Measurements from ENCODE around the gene MLLT10.
"Not testable (repeated sequence)": the region's sequence is repeated elsewhere in the genome, so short reads cannot be mapped to it uniquely, and the experiment has no call there.

The MLLT10 gene

DNA sequence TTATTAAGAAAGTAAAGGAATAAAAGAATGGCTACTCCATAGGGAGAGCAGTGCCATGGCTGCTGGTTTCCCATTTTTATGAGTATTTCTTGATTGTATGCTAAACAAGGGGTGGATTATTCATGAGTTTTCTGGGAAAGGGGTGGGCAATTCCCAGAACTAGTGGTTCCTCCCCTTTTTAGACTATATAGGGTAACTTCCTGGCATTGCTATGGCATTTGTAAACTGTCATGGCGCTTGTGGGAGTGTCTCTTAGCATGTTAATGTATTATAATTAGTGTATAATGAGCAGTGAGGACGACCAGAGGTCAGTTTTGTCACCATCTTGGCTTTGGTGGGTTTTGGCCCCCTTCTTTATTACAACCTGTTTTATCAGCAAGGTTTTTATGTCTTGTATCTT lies 40.5 kb downstream of the MLLT10 start:
- FAIRE-seq; DNase-seq (ENCODE audit: low spot score): not testable (repeated sequence)

DNA sequence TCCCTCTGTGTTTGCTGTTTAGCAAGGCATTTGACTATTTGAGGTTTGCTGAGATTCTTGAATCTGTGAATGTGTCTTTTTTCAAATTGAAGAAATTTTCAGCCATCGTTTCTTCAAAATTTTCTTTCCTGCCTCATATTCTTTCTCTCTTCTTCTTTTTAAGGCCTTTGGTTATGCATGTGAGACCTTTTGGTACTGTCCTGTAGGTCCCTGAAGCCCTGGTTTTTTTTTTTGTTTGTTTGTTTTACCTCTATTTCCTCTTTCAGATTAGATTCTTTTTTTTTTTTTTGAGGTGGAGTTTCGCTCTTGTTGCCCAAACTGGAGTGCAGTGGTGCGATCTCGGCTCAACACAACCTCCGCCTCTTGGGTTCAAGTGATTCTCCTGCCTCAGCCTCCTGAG lies 45.3 kb downstream of the MLLT10 start:
- FAIRE-seq, result no peak
- no peak for DNase-seq (ENCODE audit: low spot score)

DNA sequence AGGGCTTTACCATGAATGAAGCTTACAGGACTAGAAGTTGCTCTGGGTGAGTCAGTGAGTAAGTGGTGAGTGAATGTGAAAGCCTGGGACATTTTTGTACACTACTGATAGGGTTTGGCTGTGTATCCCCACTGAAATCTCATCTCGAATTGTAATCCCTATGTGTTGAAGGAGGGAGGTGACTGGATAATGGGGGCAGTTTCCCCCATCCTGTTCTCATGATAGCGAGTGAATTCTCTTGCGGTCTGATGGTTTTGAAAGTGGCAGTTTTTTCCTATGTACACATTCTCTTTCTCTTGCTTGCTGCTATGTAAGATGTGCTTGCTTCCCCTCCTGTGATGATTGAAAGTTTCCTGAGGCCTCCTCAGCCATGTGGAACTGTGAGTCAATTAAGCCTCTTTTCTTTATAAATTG lies 47.4 kb downstream of the MLLT10 start:
- DNase-seq (ENCODE audit: low spot score); FAIRE-seq: not testable (repeated sequence)

DNA sequence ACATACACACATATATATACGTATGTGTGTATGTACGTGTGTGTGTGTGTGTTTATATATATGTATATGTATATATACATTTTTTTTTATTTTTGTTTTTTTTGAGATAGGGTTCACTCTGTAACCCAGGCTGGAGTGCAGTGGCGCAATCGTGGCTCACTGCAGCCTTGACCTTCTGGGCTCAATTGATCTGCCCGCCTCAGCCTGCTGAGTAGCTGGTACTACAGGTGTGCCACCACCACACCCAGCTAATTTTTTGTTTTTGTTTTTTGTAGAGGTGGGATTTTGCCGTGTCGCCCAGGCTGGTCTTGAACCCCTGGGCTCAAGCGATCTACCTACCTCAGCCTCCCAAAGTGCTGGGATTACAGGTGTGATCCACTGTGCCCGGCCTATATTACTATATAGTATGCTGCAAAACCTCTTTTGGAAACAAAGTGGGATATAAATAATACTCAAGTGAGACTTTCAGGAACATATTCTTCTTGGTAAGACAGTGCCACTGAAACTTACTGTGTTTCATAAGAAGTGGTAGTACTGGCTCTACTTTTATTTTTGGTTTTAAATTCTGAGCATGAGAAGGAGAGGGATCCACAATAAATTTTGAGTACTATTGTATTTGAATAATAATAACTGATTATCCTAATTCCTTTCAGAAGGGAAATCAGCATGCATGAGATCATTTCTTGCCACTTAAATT lies 51.0 kb downstream of the MLLT10 start:
- no peak for DNase-seq (ENCODE audit: low spot score)
- FAIRE-seq, result no peak

DNA sequence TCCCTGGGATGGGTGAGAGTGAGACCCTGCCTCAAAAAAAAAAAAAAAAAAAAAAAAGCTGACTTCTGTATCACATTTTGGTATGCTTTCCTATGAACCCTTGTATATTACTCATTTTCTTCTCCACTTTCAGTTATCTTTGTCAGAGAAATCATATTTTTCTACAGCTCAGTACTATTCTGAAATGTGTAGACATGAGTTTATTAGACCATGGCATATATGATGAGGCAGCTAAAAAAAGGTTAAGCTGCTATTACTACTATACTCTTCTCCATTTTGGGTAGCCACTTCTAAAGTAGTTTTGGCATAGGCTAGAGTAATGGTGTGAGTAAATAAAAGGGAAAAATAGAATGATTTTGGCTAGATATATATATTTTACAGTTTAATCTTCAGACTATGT lies 53.4 kb downstream of the MLLT10 start:
- no peak for FAIRE-seq
- DNase-seq (ENCODE audit: low spot score), result no peak

DNA sequence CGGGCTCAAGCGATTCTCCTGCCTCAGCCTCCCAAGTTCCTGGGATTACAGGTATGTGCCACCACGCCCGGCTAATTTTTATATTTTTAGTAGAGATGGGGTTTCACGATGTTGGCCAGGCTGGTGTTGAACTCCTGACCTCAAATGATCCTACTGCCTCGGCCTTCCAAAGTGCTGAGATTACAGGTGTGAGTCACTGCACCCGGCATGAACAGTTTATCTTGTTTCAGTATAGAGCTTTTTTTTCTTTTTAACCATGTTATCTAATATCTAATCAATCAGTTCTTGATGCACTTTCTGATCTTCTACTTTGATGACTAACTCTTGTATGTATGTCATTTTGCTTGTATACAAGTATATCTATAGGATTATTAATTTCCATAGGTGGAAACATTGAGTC lies 54.1 kb downstream of the MLLT10 start:
- DNase-seq (ENCODE audit: low spot score); FAIRE-seq: not testable (repeated sequence)

DNA sequence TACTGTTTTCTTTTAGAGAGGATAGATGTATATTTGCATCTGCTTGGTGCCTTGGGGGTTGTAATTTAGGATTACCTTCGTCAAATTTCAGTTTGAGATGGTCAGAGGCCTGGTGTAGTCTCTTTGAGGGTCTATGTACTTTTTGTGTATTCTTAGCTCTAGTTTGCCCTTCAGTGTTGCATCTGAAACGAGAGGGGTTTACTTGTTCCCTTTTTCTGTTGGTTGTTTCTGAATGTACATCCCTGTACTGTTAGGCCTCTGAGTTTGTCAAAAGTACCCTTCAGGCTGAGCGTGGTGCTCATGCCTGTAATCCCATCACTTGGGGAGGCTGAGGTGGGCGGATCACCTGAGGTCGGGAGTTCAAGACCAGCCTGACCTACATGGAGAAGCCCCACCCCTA lies 60.0 kb downstream of the MLLT10 start:
- no peak for DNase-seq (ENCODE audit: low spot score)
- FAIRE-seq, result no peak

DNA sequence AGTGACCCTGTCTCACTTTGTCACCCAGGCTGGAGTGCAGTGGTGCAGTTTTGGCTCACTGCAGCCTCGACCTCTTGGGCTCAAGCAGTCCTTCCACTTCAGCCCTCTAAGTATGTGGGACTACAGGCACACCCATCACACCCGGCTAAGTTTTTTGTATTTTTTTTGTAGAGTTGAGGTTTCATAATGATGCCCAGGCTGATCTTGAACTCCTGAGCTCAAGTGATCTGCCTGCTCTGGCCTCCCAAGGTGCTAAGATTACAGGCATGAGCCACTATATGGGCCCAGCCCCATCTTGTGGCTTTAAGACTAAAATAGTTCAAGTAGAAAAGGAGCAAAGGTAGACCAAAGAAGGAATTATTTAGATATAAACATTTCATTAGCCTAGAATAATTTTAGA lies 65.5 kb downstream of the MLLT10 start:
- DNase-seq (ENCODE audit: low spot score), result no peak
- FAIRE-seq, result no peak

DNA sequence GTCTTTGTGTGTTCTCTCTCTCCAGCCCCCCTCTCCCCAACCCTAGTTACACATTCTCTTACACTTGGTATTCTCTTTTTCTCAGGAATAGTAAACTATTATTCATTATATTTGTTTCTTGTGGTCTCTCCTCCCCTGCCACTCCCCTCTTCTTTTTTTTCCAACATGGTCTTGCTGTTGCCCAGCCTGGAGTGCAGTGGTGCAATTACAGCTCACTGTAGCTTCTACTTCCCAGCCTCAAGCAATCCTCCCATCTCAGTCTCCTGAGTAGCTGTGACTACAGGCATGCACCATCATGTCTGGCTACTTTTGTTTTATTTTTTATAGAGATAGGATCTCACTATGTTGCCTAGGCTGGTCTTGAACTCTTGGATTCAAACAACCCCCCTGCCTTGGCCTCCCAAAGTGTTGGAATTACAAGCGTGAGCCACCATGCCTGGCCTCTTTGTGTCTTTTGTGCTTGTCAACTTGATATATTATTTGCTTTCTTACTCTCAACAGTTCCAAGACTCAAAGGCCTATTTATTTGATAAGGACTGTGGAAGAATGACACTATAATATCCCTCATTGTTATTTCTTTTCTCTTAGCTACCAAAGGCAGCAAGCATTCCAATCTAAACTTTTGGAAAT lies 66.9 kb downstream of the MLLT10 start:
- DNase-seq (ENCODE audit: low spot score) (no peak), FAIRE-seq (no peak)

DNA sequence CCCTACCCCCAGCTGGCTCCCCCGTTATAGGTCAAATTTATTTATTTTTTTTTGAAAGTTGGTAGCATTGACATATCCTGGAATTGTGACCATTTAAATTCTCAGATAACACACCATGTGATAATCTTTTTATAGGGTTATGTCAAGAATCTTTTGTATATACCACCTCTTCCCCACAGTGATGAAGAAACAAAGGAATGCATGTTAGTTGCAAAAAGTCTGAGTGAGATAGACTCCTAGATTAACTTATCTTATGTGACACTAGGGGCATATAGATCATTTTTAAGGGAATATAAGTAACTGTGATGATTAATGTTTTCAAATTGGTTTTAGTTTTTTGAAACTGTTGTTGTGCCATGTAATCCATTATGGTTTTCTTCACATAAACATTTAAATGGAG lies 68.3 kb downstream of the MLLT10 start:
- FAIRE-seq, result no peak

DNA sequence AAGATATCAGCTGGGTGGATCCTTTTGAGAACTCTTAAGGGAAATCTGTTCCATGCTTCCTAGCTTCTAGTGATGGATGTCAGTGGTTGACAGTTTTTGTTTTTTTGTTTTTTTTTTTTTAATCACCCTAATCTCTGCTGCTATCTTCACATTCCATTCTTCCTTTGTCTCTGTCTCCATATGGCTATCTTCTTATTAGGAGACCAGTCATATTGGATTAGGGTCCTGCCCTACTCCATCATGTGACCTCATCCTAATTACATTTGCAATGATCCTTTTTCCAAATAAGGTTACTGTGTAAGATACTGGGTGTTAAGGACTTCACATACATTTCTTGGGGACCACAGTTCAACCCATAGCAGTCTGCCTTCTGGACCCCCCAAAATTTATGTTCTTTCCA lies 69.7 kb downstream of the MLLT10 start:
- no peak for DNase-seq (ENCODE audit: low spot score)
- FAIRE-seq, result no peak

More for the DNA sequence above, 68.3 kb downstream of the MLLT10 start:
- no peak for DNase-seq (ENCODE audit: low spot score)

DNA sequence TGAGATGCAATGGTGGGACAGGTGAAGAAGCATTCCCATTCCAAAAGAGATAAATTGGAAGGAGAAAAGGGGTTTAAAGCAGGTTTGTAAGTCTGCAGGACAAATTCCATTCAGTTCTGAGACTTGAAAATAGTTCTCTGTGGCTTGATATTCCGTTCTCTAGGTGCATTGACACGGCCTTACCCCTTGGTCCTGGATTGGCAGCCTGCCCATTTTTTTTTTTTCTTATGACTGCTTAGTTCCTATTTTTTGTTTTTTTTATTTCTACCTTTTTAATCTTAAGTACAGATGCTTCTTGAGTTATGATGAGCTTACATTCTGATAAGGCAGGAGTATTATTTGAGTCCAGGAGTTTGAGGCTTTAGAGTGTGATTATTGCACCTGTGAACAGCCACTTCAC lies 70.6 kb downstream of the MLLT10 start:
- FAIRE-seq (no peak), DNase-seq (ENCODE audit: low spot score) (no peak)

DNA sequence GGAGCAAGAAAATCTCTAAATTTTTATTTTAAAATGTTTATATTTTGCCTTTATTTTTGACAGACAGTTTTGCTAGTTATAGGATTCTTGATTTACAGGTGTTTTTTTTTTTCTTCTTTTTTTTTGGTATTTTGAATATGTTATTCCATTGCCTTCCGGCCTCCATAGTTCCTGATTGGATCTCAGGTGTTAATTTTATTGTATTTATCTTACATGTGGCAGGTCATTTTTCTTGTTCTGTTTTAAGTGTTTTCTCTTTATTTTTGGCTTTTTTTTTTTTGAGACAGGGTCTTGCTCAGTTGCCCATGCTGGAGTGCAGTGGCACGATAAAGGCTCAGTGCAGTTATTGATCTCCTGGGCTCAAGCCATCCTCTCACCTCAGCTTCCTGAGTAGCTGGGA lies 73.9 kb downstream of the MLLT10 start:
- DNase-seq (ENCODE audit: low spot score), result no peak
- FAIRE-seq, result no peak

DNA sequence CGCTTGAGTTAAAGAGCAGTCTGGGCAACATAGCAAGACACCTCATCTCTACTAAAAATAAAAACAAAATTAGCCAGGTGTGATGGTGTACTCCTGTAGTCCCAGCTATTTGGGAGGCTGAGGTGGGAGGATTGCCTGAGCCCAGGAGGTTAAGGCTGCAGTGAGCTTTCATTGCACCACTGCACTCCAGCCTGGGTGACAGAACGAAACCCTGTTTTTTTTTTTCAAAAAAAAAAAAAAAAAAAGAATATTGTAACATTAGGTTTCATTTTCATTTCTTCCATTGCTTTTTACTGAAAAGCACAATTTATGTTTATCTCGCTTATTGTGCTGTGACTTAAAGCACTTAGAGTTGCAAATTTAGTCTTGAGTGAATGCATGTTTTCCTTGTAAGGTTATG lies 80.0 kb downstream of the MLLT10 start:
- DNase-seq (ENCODE audit: low spot score) (no peak), FAIRE-seq (no peak)

DNA sequence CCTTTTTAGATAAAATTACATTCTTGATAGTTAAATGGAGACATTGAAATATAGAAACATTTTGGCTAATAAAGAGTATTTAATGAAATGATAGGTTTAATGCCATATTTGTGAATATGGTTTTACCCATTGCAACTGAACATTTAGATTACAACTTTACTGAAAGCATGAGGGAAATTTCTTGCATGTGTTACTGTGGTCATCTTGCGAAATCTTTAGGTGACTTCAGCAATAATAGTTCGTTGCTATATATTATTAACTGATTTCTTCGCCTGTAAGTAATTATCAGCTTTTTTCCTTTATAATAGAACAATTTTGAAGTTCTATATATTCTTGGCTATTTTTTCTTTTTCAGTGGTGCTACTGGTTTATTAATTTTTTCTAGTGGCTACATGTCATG lies 83.2 kb downstream of the MLLT10 start:
- DNase-seq (ENCODE audit: low spot score), result no peak
- no peak for FAIRE-seq

DNA sequence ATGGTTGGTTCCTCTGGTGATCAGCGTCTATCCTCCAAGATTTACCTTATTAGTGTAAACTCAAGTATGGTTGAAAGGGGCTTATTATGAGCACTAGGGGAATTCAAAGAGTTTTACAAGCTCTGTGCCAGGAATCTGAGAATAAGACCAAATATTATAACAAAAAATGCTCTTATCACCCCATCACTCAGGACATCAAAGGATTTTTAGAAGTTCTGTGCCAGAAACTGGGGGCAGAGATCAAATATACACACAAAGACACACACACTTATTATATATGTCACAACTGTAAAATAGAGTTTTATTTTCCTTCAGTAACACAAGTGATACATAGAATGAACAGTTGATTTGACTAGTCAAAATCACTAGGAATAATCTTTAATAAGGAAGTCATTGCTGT lies 89.3 kb downstream of the MLLT10 start:
- no peak for FAIRE-seq
- DNase-seq (ENCODE audit: low spot score), result no peak

DNA sequence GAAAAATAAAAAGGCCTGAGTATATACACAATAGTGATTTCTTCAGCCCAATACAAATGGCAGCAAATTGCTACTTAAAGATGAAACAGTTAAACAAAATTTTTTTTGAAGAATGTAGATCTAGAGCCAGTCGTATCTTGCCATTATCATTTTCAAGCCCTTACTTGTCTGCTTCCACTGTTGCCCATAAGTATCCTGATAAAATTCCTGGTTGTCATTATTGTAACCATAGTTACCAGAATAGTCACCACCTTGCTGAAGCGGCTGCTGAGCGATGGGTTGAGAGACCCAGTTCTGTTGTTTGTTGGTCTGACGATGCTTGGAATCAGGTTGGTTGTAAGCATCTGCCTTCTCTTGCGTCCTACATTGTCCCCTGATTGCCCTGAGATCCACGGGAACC lies 90.4 kb downstream of the MLLT10 start:
- not testable (repeated sequence) for FAIRE-seq

DNA sequence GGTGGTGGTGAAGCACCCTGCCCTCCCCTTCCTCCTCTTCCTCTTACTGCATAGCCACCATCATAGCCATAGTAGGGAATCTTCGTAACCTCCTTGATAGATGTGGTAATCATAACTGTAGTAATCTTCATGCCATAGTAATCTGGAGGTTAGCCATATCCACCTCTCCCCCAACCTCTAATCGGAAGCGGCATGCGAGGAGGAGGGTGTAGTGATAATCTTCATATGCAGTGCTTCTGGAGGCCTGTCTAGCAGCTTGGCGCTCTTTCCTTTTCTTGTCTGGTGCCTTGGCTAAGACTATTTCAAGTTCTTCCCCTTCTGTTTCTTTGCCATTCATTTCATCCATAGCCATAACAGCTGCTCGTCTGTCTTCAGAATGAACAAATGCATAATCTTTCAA lies 90.9 kb downstream of the MLLT10 start:
- FAIRE-seq, result no peak

More for the DNA sequence above, 90.4 kb downstream of the MLLT10 start:
- DNase-seq (ENCODE audit: low spot score), result not testable (repeated sequence)

DNA sequence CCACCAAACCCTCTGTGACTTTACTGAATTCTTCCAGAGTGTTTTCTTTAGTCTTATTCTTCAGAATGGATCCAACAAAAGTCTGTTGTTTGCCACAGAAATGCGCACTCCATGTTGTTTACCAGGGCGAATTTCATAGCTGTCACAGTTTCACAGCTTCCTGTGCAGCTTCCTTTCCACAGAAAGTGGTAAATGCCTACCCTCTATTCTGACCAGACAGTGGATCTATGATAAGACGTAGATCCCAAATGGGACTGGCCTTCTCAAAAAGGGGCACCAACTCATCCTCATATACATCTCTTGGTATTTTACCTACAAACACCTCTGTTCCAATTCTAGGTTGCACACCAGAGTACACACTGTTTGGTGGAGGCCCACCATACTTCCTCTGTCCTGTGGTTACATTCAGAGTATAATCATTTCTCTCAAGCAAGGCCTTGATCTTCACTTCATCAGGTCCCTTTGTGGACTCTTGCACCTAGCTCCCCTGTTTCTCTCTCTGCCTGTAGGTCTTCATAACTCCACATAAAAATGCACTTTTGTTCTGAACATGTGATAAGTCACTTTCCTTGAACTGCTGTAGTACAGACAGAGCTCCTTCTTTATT lies 91.7 kb downstream of the MLLT10 start:
- DNase-seq (ENCODE audit: low spot score), result no peak
- no peak for FAIRE-seq

More for the DNA sequence above, 90.9 kb downstream of the MLLT10 start:
- DNase-seq (ENCODE audit: low spot score), result no peak

DNA sequence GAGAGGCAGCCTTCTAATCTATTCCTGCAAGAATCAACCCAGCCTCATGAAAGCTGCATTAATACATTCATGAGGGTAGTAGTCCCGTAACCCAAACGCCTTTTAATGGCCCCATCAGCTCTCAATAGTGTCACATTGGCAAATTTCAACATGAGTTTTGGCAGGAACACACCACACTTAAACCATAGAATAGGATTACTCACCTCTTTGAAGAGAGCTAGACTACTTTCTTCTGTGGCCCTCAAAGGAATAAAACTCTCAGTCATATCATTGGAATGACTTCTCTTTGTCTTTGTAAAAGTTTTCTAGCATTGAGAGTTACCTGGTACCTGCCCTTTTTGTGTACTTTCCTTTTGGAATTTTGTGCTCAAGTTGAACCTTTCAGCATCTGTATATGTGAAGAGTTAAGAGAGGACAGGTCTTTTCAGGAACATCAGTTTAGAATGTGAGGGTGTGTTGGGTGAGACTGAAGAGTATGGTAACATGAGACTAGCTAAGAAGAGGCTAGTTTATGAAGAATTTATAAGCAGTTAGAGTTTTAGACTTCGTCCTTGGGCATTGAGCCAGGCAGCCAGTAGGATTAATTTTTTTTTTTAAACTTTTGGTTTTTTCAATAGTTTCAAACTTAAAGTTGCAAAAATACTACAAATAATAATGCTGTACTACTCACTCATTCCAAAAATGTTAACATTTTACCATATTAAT lies 92.6 kb downstream of the MLLT10 start:
- no peak for DNase-seq (ENCODE audit: low spot score)
- FAIRE-seq, result no peak

DNA sequence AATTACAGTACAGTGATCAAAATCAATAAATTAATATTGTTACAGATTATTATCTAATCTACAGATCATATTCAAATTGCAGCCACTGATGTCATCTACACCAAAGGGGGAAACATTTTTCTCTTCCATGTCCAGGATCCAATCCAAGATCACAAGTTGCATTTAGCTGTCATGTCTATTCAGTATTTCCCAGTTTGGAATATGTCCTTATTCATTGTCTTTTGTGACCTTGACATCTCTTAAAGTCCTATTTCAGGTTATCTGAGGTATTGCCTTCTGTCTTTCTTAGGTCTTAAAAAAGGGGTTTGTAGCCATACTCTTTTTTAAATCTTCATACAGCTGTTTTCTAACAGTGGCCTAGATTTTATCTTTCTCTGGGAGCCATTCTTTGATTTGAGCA lies 93.3 kb downstream of the MLLT10 start:
- DNase-seq (ENCODE audit: low spot score), result no peak
- FAIRE-seq, result no peak

DNA sequence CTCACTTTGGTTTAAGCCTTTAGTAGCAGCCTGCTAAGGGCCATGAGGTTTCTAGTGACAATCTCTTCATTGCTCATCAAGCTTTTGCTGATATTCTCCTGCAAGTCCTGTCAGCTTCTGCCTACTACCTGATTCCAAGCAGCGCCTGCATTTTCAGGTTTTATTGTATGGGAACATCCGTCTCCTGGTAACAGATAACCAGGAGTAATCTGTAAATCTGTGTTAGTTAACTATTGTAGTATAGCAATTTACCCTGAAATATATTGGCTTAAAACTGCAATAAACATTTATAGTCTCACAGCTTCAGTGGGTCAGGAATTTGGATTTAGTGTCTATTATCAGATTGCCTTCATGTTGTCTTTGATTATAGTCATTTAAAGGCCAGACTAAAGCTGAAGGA lies 94.0 kb downstream of the MLLT10 start:
- no peak for DNase-seq (ENCODE audit: low spot score)
- no peak for FAIRE-seq
